B cell (primary cell): ENCODE results near the gene CENPW. TPM values are rescaled to one million over a fixed set of nuclear protein-coding genes. Genes with fewer than 3 reads are reported as not detected.

ENCODE experiments used
- ATAC-seq: fragments of 200-7000 bp; cut with Tn5 transposase; one replicate; pipeline ENCODE4 v1.10.0; 2021; ENCODE audit warnings: low read depth, mild to moderate bottlenecking, moderate number of reproducible peaks, moderate library complexity
- CTCF ChIA-PET: fragments of 350-600 bp; sonication (Branson Sonifier 250); formaldehyde crosslinking; loops from one replicate; lab custom pipeline; 2021; ENCODE audit warnings: antibody characterized with exemption, inconsistent platforms; lab: Charles Lee
- POLR2A ChIA-PET: fragments of 350-600 bp; sonication (Branson Sonifier 250); formaldehyde crosslinking; loops from one replicate; lab custom pipeline; 2021; ENCODE audit warnings: antibody characterized with exemption; lab: Charles Lee
- DNase-seq: peaks from one replicate; pipeline ENCODE4 v3.0.0; 2013
- H2AFZ ChIP-seq: 2 replicates; pipeline ENCODE4 v1.6.1; 2012; ENCODE audit warnings: mild to moderate bottlenecking, low read depth, low read length; ENCODE audit not compliant: insufficient read depth, poor library complexity, severe bottlenecking
- H3K27ac ChIP-seq, 2 donors: 1 replicate in 1 of 2; 2 replicates in 1 of 2; pipeline ENCODE4 v1.5.1; 2012 to 2013; ENCODE audit warnings: low read length in 2 of 2, mild to moderate bottlenecking in 2 of 2, moderate library complexity in 1 of 2
- H3K27me3 ChIP-seq, 4 experiments: fragments of 200-600 bp in 1 of 4; sonication (generic) in 1 of 4; replicated peaks in 1 of 4; 1 replicate in 2 of 4; 2 replicates in 2 of 4; pipeline versions ENCODE4 v1.6.1 to v1.7.0; 2013 to 2016; ENCODE audit warnings: low read length in 3 of 4, mild to moderate bottlenecking in 2 of 4, mixed read lengths in 1 of 4, moderate library complexity in 1 of 4; ENCODE audit not compliant: insufficient read depth in 4 of 4, control insufficient read depth in 3 of 4; ENCODE audit errors: control extremely low read depth in 1 of 4
- H3K36me3 ChIP-seq, 2 experiments: replicated peaks in 1 of 2; 1 replicate in 1 of 2; 2 replicates in 1 of 2; pipeline versions ENCODE4 v1.6.1 to v1.7.1; 2013; ENCODE audit warnings: low read length in 1 of 2; ENCODE audit not compliant: insufficient read depth in 2 of 2, control insufficient read depth in 1 of 2; ENCODE audit errors: control extremely low read depth in 1 of 2, extremely low read depth in 1 of 2
- H3K4me1 ChIP-seq, 2 donors: fragments of 200-600 bp in 1 of 2; sonication (generic) in 1 of 2; 1 replicate in 1 of 2; 2 replicates in 1 of 2; pipeline versions ENCODE4 v1.5.1 to v1.6.1; 2013 to 2017; ENCODE audit warnings: low read length in 2 of 2; ENCODE audit not compliant: control insufficient read depth in 2 of 2, insufficient read depth in 2 of 2
- H3K4me2 ChIP-seq: replicated peaks from 2 replicates; pipeline ENCODE3; 2012; ENCODE audit warnings: mild to moderate bottlenecking, low read depth, low read length; ENCODE audit not compliant: poor library complexity, severe bottlenecking
- H3K4me3 ChIP-seq, 5 experiments: fragments of 200-600 bp in 1 of 5; sonication (generic) in 1 of 5; 1 replicate in 3 of 5; 2 replicates in 2 of 5; pipeline versions ENCODE4 v1.5.1 to v1.7.0; 2011 to 2016; ENCODE audit warnings: low read length in 4 of 5, mild to moderate bottlenecking in 4 of 5, low read depth in 2 of 5, control low read depth in 1 of 5, moderate library complexity in 1 of 5; ENCODE audit not compliant: insufficient read depth in 1 of 5; ENCODE audit errors: control extremely low read depth in 1 of 5, extremely low read depth in 1 of 5
- H3K79me2 ChIP-seq: fragments of 200-600 bp; sonication (generic); one replicate; pipeline ENCODE4 v1.6.0; 2016; ENCODE audit warnings: low read length; ENCODE audit not compliant: control insufficient read depth, insufficient read depth
- H3K9ac ChIP-seq: fragments of 200-600 bp; sonication (generic); 2 replicates; pipeline ENCODE4 v1.6.1; 2017; ENCODE audit warnings: mild to moderate bottlenecking, low read length, moderate library complexity
- H3K9me3 ChIP-seq, 3 donors: one replicate each; pipeline versions ENCODE4 v1.6.1 to v1.7.1; 2013; ENCODE audit warnings: low read length in 2 of 3; ENCODE audit not compliant: control insufficient read depth in 2 of 3, insufficient read depth in 1 of 3; ENCODE audit errors: control extremely low read depth in 1 of 3
- H4K20me1 ChIP-seq: 2 replicates; pipeline ENCODE4 v1.6.0; 2012; ENCODE audit warnings: mild to moderate bottlenecking, low read length; ENCODE audit not compliant: insufficient read depth, control insufficient read depth, poor library complexity, severe bottlenecking
- H3K27ac Mint-ChIP-seq: one replicate; pipeline ENCODE4 v1.8.0; 2021; ENCODE audit warnings: mixed read lengths
- H3K27me3 Mint-ChIP-seq: one replicate; pipeline ENCODE4 v1.8.0; 2021; ENCODE audit warnings: mixed read lengths
- H3K4me1 Mint-ChIP-seq: one replicate; pipeline ENCODE4 v1.8.0; 2021; ENCODE audit warnings: mixed read lengths
- H3K4me3 Mint-ChIP-seq: one replicate; pipeline ENCODE4 v1.8.0; 2021; ENCODE audit warnings: mixed read lengths
- H3K9me3 Mint-ChIP-seq: one replicate; pipeline ENCODE4 v1.8.0; 2022; ENCODE audit warnings: mixed read lengths; ENCODE audit not compliant: insufficient read depth
- EZH2 ChIP-seq: IDR thresholded peaks from 2 replicates; pipeline ENCODE4 v1.6.1; 2012; ENCODE audit warnings: borderline replicate concordance, low read depth, mild to moderate bottlenecking, moderate library complexity, low read length; ENCODE audit not compliant: insufficient read depth, poor library complexity, severe bottlenecking
- WGBS: methylation state at CpG from one replicate; pipeline ENCODE4 v1.1.5; 2013; ENCODE audit warnings: missing lambda C conversion rate; ENCODE audit not compliant: insufficient coverage; 5-methylcytosine and 5-hydroxymethylcytosine counted together
- intact Hi-C: fragments of 100-400 bp; cut with micrococcal nuclease; formaldehyde crosslinking; loops from one replicate; pipeline ENCODE4 v1.10.0; 2022
- polyA plus RNA-seq: library from polyadenylated mRNA; depleted of rRNA; stranded (reverse); fragments of >200 nt; gene quantifications from 2 replicates; pipeline ENCODE4 v1.2.3, GENCODE V29; 2012
- total RNA-seq, 2 donors: library from RNA; stranded (reverse); fragments of 120-200 nt in 1 of 2; gene quantifications; 1 replicate in 1 of 2; 2 replicates in 1 of 2; pipeline versions ENCODE4 v1.2.3 to v1.2.4, GENCODE V29; 2013 to 2022
- TF ChIP-seq, protein P1 (sequence below): fragments of 200-600 bp; IDR thresholded peaks from one replicate; pipeline ENCODE4 v1.8.0; 2022; ENCODE audit warnings: antibody characterized with exemption, mild to moderate bottlenecking

CENPW gene
- total and polyA plus RNA-seq, 2 donors (not counting 1 experiment from before 2014, with no cell fraction given), result 0.81 to 1.1 TPM

GRCh38 chr6:126383203-126383602, 43.3 kb downstream of the CENPW start:
- no peaks in the 10 kb centered on the region for H3K27me3 ChIP-seq
- no peaks in the 10 kb centered on the region for H4K20me1 ChIP-seq
- no peak for ATAC-seq
- no peaks in the 10 kb centered on the region for H3K36me3 ChIP-seq
- DNase-seq, result no peak
- CTCF ChIA-PET, result no interaction called here
- intact Hi-C loops, result no loop called here
- no peak for TF ChIP-seq EZH2
- TF ChIP-seq, protein P1, sequence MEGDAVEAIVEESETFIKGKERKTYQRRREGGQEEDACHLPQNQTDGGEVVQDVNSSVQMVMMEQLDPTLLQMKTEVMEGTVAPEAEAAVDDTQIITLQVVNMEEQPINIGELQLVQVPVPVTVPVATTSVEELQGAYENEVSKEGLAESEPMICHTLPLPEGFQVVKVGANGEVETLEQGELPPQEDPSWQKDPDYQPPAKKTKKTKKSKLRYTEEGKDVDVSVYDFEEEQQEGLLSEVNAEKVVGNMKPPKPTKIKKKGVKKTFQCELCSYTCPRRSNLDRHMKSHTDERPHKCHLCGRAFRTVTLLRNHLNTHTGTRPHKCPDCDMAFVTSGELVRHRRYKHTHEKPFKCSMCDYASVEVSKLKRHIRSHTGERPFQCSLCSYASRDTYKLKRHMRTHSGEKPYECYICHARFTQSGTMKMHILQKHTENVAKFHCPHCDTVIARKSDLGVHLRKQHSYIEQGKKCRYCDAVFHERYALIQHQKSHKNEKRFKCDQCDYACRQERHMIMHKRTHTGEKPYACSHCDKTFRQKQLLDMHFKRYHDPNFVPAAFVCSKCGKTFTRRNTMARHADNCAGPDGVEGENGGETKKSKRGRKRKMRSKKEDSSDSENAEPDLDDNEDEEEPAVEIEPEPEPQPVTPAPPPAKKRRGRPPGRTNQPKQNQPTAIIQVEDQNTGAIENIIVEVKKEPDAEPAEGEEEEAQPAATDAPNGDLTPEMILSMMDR, result no peak
- no peaks in the 10 kb centered on the region for H3K4me1 Mint-ChIP-seq
- no peak overlapping the region for H3K4me2 ChIP-seq
- no peaks in the 10 kb centered on the region for H3K79me2 ChIP-seq
- H2AFZ ChIP-seq, result no peak overlapping the region
- peaks cover 0 to 8% (median 0%) of the 10 kb centered on the region in 3 donors for H3K9me3 ChIP-seq
- H3K27ac Mint-ChIP-seq, result no peak overlapping the region
- no peak overlapping the region for H3K4me3 Mint-ChIP-seq
- H3K9me3 Mint-ChIP-seq, result peaks cover 7% of the 10 kb centered on the region
- no peak overlapping the region for H3K9ac ChIP-seq
- H3K4me1 ChIP-seq, result no peaks in the 10 kb centered on the region
- no peak overlapping the region for H3K27ac ChIP-seq
- H3K27me3 Mint-ChIP-seq, result no peaks in the 10 kb centered on the region
- no peak overlapping the region for H3K4me3 ChIP-seq
- POLR2A ChIA-PET, result no interaction called here

DNA sequence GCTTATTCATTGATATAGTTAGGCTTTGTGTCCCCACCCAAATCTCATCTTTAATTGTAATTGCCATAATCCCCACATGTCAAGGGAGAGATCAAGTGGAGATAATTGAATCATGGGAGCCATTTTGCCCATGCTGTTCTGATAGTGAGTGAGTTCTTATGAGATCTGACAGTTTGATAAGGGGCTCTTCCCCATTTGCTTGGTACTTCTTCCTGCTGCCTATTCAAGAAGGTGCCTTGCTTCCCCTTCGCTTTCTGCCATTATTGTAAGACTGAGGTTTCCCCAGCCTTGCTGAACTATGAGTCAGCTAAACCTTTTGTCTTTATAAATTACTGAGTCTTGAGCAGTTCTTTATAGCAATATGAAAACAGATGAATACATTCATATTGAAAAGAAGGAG, 45.6 kb downstream of the CENPW start:
- intact Hi-C loops, result no loop called here
- no peaks in the 10 kb centered on the region for H3K79me2 ChIP-seq
- H3K27ac ChIP-seq, result no peak overlapping the region
- no peaks in the 10 kb centered on the region for H3K27me3 Mint-ChIP-seq
- no peak overlapping the region for H3K4me3 ChIP-seq
- CTCF ChIA-PET, result no interaction called here
- no peaks in the 10 kb centered on the region for H3K4me1 ChIP-seq
- TF ChIP-seq, protein P1, result no peak
- TF ChIP-seq EZH2, result no peak
- H3K9ac ChIP-seq, result no peak overlapping the region
- WGBS, result no CpG with 5 or more reads among the region's 1 CpG
- H3K27ac Mint-ChIP-seq, result no peak overlapping the region
- no peaks in the 10 kb centered on the region for H4K20me1 ChIP-seq
- H3K9me3 Mint-ChIP-seq, result peaks cover 7% of the 10 kb centered on the region
- H3K4me1 Mint-ChIP-seq, result no peaks in the 10 kb centered on the region
- POLR2A ChIA-PET, result no interaction called here
- H3K4me2 ChIP-seq, result no peak overlapping the region
- H3K9me3 ChIP-seq, result peaks cover 0 to 8% (median 0%) of the 10 kb centered on the region in 3 donors
- H3K36me3 ChIP-seq, result no peaks in the 10 kb centered on the region
- H3K27me3 ChIP-seq, result no peaks in the 10 kb centered on the region
- no peak overlapping the region for H2AFZ ChIP-seq
- DNase-seq, result no peak
- no peak overlapping the region for H3K4me3 Mint-ChIP-seq
- no peak for ATAC-seq
